HEK293 (cell line): ENCODE data around the gene PPA1.

ENCODE experiments used
- CTCF ChIA-PET: fragments of 350-600 bp; formaldehyde crosslinking; extraction: SDS; loops from one replicate; lab custom pipeline; 2021; ENCODE audit warnings: antibody characterized with exemption; lab: Yijun Ruan, JAX
- POLR2A ChIA-PET: fragments of 300-600 bp; formaldehyde crosslinking; extraction: SDS; loops from one replicate; lab custom pipeline; 2020; ENCODE audit warnings: antibody characterized with exemption, inconsistent platforms; lab: Yijun Ruan, JAX
- H3K27ac ChIP-seq: fragments of 200-500 bp; sonication (Bioruptor generic); 2 replicates; pipeline ENCODE4 v1.5.1; 2014; ENCODE audit warnings: low read depth, low read length, control low read depth, inconsistent platforms; ENCODE audit errors: extremely low read depth
- H3K36me3 ChIP-seq, 2 experiments: fragments of 200-500 bp in 1 of 2; sonication (Bioruptor generic) in 1 of 2; 1 replicate in 1 of 2; 2 replicates in 1 of 2; pipeline ENCODE4 v1.5.1; 2014 to 2017; ENCODE audit warnings: inconsistent platforms in 2 of 2, low read length in 2 of 2; ENCODE audit not compliant: control insufficient read depth in 2 of 2, insufficient read depth in 1 of 2
- H3K4me1 ChIP-seq: fragments of 200-500 bp; sonication (Bioruptor generic); 2 replicates; pipeline ENCODE4 v1.5.1; 2014; ENCODE audit warnings: mild to moderate bottlenecking, low read length, inconsistent platforms; ENCODE audit not compliant: control insufficient read depth, insufficient read depth
- H3K4me3 ChIP-seq: 2 replicates; pipeline ENCODE4 v1.5.1; 2011; ENCODE audit warnings: low read depth, mild to moderate bottlenecking, control low read depth, low read length, moderate library complexity
- H3K9me3 ChIP-seq: fragments of 200-500 bp; sonication (Bioruptor generic); 2 replicates; pipeline ENCODE4 v1.5.1; 2014; ENCODE audit warnings: low read depth, low read length, inconsistent platforms; ENCODE audit not compliant: control insufficient read depth, insufficient read depth
- FEZF1 ChIP-seq: fragments of 450-650 bp; formaldehyde crosslinking; IDR thresholded peaks from 2 replicates; pipeline ENCODE4 v1.5.1; 2016; ENCODE audit warnings: missing biosample characterization, missing genetic modification characterization
- GLI4 ChIP-seq: fragments of 450-650 bp; formaldehyde crosslinking; IDR thresholded peaks from 2 replicates; pipeline ENCODE4 v1.5.1; 2016; ENCODE audit warnings: missing biosample characterization, missing genetic modification characterization
- HOXA7 ChIP-seq: sonication (generic); formaldehyde crosslinking; IDR thresholded peaks from 2 replicates; pipeline ENCODE4 v1.8.1; 2022; ENCODE audit warnings: missing genetic modification reagents, borderline replicate concordance
- MZF1 ChIP-seq: fragments of 450-650 bp; formaldehyde crosslinking; IDR thresholded peaks from 2 replicates; pipeline ENCODE4 v1.5.1; 2017; ENCODE audit warnings: missing biosample characterization, missing genetic modification characterization, borderline replicate concordance
- OSR2 ChIP-seq: fragments of 450-650 bp; formaldehyde crosslinking; IDR thresholded peaks from 2 replicates; pipeline ENCODE4 v1.5.1; 2016; ENCODE audit warnings: missing biosample characterization, missing genetic modification characterization
- PRDM1 ChIP-seq: fragments of 450-650 bp; formaldehyde crosslinking; IDR thresholded peaks from 2 replicates; pipeline ENCODE4; 2016; ENCODE audit warnings: missing biosample characterization, missing genetic modification characterization
- SALL2 ChIP-seq: fragments of 450-650 bp; formaldehyde crosslinking; IDR thresholded peaks from 2 replicates; pipeline ENCODE4 v1.5.0; 2017; ENCODE audit warnings: missing biosample characterization, mild to moderate bottlenecking, missing genetic modification characterization, borderline replicate concordance
- TCF7L2 ChIP-seq: IDR thresholded peaks from 2 replicates; pipeline ENCODE4 v1.6.1; 2011; ENCODE audit warnings: low read depth, mild to moderate bottlenecking, inconsistent platforms, low read length, moderate library complexity, borderline replicate concordance
- ZNF157 ChIP-seq: fragments of 450-650 bp; formaldehyde crosslinking; IDR thresholded peaks from 2 replicates; pipeline ENCODE4 v1.5.1; 2016; ENCODE audit warnings: missing biosample characterization, missing genetic modification characterization
- ZNF223 ChIP-seq: fragments of 450-650 bp; formaldehyde crosslinking; IDR thresholded peaks from 2 replicates; pipeline ENCODE4 v1.5.1; 2016; ENCODE audit warnings: missing biosample characterization, missing genetic modification characterization
- ZNF239 ChIP-seq: fragments of 450-650 bp; formaldehyde crosslinking; IDR thresholded peaks from 2 replicates; pipeline ENCODE4 v1.5.1; 2016; ENCODE audit warnings: missing biosample characterization, missing genetic modification characterization
- ZNF341 ChIP-seq: fragments of 450-650 bp; formaldehyde crosslinking; IDR thresholded peaks from 2 replicates; pipeline ENCODE4; 2016; ENCODE audit warnings: low read depth, missing biosample characterization, missing genetic modification characterization
- ZNF501 ChIP-seq: fragments of 450-650 bp; formaldehyde crosslinking; IDR thresholded peaks from 2 replicates; pipeline ENCODE4 v1.5.1; 2016; ENCODE audit warnings: missing biosample characterization, missing genetic modification characterization
- ZNF510 ChIP-seq: fragments of 450-650 bp; formaldehyde crosslinking; IDR thresholded peaks from 2 replicates; pipeline ENCODE4 v1.5.1; 2018; ENCODE audit warnings: mild to moderate bottlenecking, missing genetic modification characterization, missing biosample characterization; ENCODE audit not compliant: insufficient replicate concordance
- ZNF514 ChIP-seq: fragments of 450-650 bp; formaldehyde crosslinking; IDR thresholded peaks from 2 replicates; pipeline ENCODE4 v1.5.1; 2016; ENCODE audit warnings: missing biosample characterization, missing genetic modification characterization
- ZNF596 ChIP-seq: fragments of 450-650 bp; IDR thresholded peaks from 2 replicates; pipeline ENCODE4 v1.5.0; 2018; ENCODE audit warnings: missing biosample characterization, mild to moderate bottlenecking, missing genetic modification characterization, moderate library complexity
- ZNF623 ChIP-seq: fragments of 450-650 bp; formaldehyde crosslinking; IDR thresholded peaks from 2 replicates; pipeline ENCODE4 v1.5.1; 2016; ENCODE audit warnings: missing biosample characterization, missing genetic modification characterization
- ZNF664 ChIP-seq: fragments of 450-650 bp; formaldehyde crosslinking; IDR thresholded peaks from 2 replicates; pipeline ENCODE4 v1.5.1; 2016; ENCODE audit warnings: missing biosample characterization, missing genetic modification characterization
- ZXDB ChIP-seq: fragments of 450-650 bp; formaldehyde crosslinking; IDR thresholded peaks from 2 replicates; pipeline ENCODE4 v1.5.1; 2016; ENCODE audit warnings: missing biosample characterization, missing genetic modification characterization
- TF ChIP-seq, protein P1 (sequence below): fragments of 450-650 bp; formaldehyde crosslinking; IDR thresholded peaks from 2 replicates; pipeline ENCODE4 v1.5.1; 2016; ENCODE audit warnings: missing biosample characterization, missing genetic modification characterization
- TF ChIP-seq, protein P2 (sequence below): fragments of 450-650 bp; formaldehyde crosslinking; IDR thresholded peaks from 2 replicates; pipeline ENCODE4 v1.5.1; 2016; ENCODE audit warnings: missing biosample characterization, missing genetic modification characterization
- TF ChIP-seq, protein P3 (sequence below): fragments of 450-650 bp; formaldehyde crosslinking; IDR thresholded peaks from 2 replicates; pipeline ENCODE4 v1.5.1; 2016; ENCODE audit warnings: missing biosample characterization, missing genetic modification characterization
- TF ChIP-seq, protein P4 (sequence below): fragments of 450-650 bp; formaldehyde crosslinking; conservative IDR thresholded peaks from 2 replicates; pipeline ENCODE4 v1.5.1; 2016; ENCODE audit warnings: low read depth, missing biosample characterization, missing genetic modification characterization

The PPA1 gene

DNA sequence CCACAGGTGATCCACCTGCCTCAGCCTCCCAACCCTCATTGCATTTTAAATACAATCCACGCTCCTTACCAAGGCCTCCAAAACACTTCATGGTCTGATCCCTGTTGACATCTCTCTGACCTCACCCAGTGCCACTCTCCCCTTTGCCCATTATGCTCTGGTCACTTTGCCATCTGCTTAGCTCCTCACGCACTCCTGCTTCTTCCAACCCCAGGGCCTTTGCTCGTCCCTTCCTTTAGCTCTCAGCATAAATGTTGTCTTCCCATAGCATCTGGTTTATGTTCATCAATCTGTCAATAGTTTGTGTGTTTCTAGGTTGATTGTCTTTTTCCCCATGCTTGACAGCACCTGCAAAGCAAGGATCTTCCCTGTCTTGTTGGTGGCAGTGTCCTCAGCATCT lies 36.5 kb upstream of the PPA1 start:
- TF ChIP-seq, protein P1, sequence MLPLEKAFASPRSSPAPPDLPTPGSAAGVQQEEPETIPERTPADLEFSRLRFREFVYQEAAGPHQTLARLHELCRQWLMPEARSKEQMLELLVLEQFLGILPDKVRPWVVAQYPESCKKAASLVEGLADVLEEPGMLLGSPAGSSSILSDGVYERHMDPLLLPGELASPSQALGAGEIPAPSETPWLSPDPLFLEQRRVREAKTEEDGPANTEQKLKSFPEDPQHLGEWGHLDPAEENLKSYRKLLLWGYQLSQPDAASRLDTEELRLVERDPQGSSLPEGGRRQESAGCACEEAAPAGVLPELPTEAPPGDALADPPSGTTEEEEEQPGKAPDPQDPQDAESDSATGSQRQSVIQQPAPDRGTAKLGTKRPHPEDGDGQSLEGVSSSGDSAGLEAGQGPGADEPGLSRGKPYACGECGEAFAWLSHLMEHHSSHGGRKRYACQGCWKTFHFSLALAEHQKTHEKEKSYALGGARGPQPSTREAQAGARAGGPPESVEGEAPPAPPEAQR (tag by site-specific recombination): no peak
- TF ChIP-seq ZNF623: peak; percentile 95
- TF ChIP-seq, all 188 proteins: peak for 1
- no peaks in the 10 kb centered on the region for H3K4me1 ChIP-seq
- no peaks in the 10 kb centered on the region for H3K36me3 ChIP-seq
- CTCF ChIA-PET: interaction anchor here (0.6 to 1.9 kb wide), 5 partner anchors 12 to 94 kb away, joined by 3 to 5 read pairs (median 4); no protein-coding TSS in a partner anchor
- POLR2A ChIA-PET: interaction anchor here (0.6 to 1.5 kb wide), 2 partner anchors 36 to 120 kb away, joined by 3 to 5 read pairs; no protein-coding TSS in a partner anchor
- H3K9me3 ChIP-seq: no peaks in the 10 kb centered on the region
- no peak overlapping the region for H3K27ac ChIP-seq
- no peak overlapping the region for H3K4me3 ChIP-seq

DNA sequence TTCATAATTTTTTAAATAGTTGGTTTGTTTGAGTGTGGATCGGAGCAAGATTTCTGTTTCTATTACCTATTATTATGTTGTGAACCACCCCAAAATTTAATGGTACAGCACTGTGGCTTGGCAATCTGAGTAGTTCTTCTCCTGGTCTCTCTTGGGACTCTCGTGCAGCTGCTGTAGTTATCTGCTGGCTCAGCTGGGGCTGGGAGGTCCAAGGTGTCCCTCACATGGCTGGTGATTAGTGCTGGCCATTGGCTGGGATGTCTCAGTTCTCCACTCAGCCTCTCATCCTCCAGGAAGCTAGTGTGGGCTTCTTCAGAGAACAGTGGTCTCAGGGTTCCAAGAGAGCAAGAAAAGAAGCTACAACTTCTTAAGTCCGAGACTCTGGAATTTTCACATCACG lies 35.1 kb upstream of the PPA1 start:
- no peaks in the 10 kb centered on the region for H3K4me1 ChIP-seq
- CTCF ChIA-PET: interaction anchor here (0.6 to 4.2 kb wide), 11 partner anchors 12 to 194 kb away, joined by 3 to 29 read pairs (median 4); partner anchors contain the start of genes PPA1 and TYSND1
- H3K27ac ChIP-seq: no peak overlapping the region
- no peaks in the 10 kb centered on the region for H3K36me3 ChIP-seq
- TF ChIP-seq ZNF596 (tag by site-specific recombination) (no peak), SALL2 (no peak)
- TF ChIP-seq, protein P2, sequence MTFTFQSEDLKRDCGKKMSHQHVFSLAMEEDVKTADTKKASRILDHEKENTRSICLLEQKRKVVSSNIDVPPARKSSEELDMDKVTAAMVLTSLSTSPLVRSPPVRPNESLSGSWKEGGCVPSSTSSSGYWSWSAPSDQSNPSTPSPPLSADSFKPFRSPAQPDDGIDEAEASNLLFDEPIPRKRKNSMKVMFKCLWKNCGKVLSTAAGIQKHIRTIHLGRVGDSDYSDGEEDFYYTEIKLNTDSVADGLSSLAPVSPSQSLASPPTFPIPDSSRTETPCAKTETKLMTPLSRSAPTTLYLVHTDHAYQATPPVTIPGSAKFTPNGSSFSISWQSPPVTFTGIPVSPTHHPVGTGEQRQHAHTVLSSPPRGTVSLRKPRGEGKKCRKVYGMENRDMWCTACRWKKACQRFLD (tag by site-specific recombination): no peak
- TF ChIP-seq, all 188 proteins: peak for 0
- POLR2A ChIA-PET: no interaction called here
- H3K9me3 ChIP-seq: no peaks in the 10 kb centered on the region
- H3K4me3 ChIP-seq: no peak overlapping the region

DNA sequence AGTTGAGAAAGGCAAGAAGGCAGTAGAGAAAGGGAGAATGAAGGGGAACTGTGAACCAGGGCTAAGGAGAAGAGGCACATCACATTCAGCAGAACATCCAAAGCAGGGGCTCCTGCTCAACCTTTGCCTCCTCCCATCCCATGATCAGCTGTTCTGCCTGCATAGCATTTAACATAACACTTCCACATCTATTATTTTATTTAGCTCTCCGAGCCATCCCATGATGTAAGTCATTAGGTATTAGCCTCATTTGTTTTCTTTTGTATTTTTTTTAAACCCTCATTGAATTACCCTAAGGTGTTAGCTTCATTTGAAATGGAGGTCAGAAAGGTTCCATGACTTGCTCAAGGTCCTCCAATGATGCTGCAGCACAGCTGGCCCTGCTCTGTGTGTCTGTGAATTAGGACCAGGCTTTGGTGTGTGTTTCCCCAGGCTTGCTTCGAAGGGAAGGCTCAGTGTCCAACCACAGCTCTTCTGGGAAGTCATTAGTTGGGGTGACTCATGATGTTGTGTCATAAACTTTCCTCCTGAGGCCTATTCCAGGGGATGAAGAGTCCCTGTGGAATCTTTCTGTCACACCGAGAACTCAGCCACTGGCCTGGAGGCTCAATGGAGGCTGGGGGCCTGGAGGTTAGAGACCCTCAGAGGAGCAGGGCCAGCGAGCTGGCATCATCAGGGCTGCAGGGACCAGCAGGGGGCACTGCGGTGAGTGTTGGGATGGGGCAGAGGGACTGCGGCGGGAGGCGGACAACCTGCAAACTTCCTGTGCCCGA lies 34.1 kb upstream of the PPA1 start:
- POLR2A ChIA-PET: interaction anchor here (1.3 kb wide), 1 partner anchor 35 kb away, joined by 7 read pairs; no protein-coding TSS in a partner anchor
- CTCF ChIA-PET: interaction anchor here (0.5 to 4.2 kb wide), 17 partner anchors 9 to 1132 kb away, joined by 3 to 29 read pairs (median 4); partner anchors contain the start of genes PPA1 and TYSND1
- Histone ChIP-seq H3K9me3 (no peaks in the 10 kb centered on the region), H3K4me1 (no peaks in the 10 kb centered on the region), H3K27ac (no peak overlapping the region), H3K36me3 (no peaks in the 10 kb centered on the region), H3K4me3 (no peak overlapping the region)
- no peak for TF ChIP-seq ZNF664
- no peak for TF ChIP-seq GLI4 (tag by site-specific recombination)
- no peak for TF ChIP-seq ZNF514 (tag by site-specific recombination)
- no peak for TF ChIP-seq HOXA7 (CRISPR knock-in tag)
- no peak for TF ChIP-seq OSR2 (tag by site-specific recombination)
- TF ChIP-seq MZF1 (tag by site-specific recombination): no peak
- TF ChIP-seq ZNF510 (tag by site-specific recombination): no peak
- no peak for TF ChIP-seq ZNF157 (tag by site-specific recombination)
- TF ChIP-seq TCF7L2: no peak
- TF ChIP-seq ZNF239 (tag by site-specific recombination): no peak
- TF ChIP-seq, protein P3, sequence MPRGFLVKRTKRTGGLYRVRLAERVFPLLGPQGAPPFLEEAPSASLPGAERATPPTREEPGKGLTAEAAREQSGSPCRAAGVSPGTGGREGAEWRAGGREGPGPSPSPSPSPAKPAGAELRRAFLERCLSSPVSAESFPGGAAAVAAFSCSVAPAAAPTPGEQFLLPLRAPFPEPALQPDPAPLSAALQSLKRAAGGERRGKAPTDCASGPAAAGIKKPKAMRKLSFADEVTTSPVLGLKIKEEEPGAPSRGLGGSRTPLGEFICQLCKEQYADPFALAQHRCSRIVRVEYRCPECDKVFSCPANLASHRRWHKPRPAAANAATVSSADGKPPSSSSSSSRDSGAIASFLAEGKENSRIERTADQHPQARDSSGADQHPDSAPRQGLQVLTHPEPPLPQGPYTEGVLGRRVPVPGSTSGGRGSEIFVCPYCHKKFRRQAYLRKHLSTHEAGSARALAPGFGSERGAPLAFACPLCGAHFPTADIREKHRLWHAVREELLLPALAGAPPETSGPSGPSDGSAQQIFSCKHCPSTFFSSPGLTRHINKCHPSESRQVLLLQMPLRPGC: no peak
- no peak for TF ChIP-seq ZXDB
- no peak for TF ChIP-seq ZNF223
- no peak for TF ChIP-seq ZNF341 (tag by site-specific recombination)
- no peak for TF ChIP-seq PRDM1
- no peak for TF ChIP-seq FEZF1 (tag by site-specific recombination)
- TF ChIP-seq ZNF501 (tag by site-specific recombination): no peak
- TF ChIP-seq, protein P4, sequence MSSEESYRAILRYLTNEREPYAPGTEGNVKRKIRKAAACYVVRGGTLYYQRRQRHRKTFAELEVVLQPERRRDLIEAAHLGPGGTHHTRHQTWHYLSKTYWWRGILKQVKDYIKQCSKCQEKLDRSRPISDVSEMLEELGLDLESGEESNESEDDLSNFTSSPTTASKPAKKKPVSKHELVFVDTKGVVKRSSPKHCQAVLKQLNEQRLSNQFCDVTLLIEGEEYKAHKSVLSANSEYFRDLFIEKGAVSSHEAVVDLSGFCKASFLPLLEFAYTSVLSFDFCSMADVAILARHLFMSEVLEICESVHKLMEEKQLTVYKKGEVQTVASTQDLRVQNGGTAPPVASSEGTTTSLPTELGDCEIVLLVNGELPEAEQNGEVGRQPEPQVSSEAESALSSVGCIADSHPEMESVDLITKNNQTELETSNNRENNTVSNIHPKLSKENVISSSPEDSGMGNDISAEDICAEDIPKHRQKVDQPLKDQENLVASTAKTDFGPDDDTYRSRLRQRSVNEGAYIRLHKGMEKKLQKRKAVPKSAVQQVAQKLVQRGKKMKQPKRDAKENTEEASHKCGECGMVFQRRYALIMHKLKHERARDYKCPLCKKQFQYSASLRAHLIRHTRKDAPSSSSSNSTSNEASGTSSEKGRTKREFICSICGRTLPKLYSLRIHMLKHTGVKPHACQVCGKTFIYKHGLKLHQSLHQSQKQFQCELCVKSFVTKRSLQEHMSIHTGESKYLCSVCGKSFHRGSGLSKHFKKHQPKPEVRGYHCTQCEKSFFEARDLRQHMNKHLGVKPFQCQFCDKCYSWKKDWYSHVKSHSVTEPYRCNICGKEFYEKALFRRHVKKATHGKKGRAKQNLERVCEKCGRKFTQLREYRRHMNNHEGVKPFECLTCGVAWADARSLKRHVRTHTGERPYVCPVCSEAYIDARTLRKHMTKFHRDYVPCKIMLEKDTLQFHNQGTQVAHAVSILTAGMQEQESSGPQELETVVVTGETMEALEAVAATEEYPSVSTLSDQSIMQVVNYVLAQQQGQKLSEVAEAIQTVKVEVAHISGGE (tag by site-specific recombination): 0 out of 2 replicates have a peak, but pooled peaks have one; percentile 30
